HEK293 (cell line): Measurements from ENCODE around the gene TMEM145.

Experiments used
- CTCF ChIA-PET: fragments of 350-600 bp; formaldehyde crosslinking; extraction: SDS; loops from one replicate; lab custom pipeline; 2021; ENCODE audit warnings: antibody characterized with exemption; lab: Yijun Ruan, JAX
- POLR2A ChIA-PET: fragments of 300-600 bp; formaldehyde crosslinking; extraction: SDS; loops from one replicate; lab custom pipeline; 2020; ENCODE audit warnings: antibody characterized with exemption, inconsistent platforms; lab: Yijun Ruan, JAX
- H3K27ac ChIP-seq: fragments of 200-500 bp; sonication (Bioruptor generic); 2 replicates; pipeline ENCODE4 v1.5.1; 2014; ENCODE audit warnings: low read depth, low read length, control low read depth, inconsistent platforms; ENCODE audit errors: extremely low read depth
- H3K36me3 ChIP-seq, 2 experiments: fragments of 200-500 bp in 1 of 2; sonication (Bioruptor generic) in 1 of 2; 1 replicate in 1 of 2; 2 replicates in 1 of 2; pipeline ENCODE4 v1.5.1; 2014 to 2017; ENCODE audit warnings: inconsistent platforms in 2 of 2, low read length in 2 of 2; ENCODE audit not compliant: control insufficient read depth in 2 of 2, insufficient read depth in 1 of 2
- H3K4me1 ChIP-seq: fragments of 200-500 bp; sonication (Bioruptor generic); 2 replicates; pipeline ENCODE4 v1.5.1; 2014; ENCODE audit warnings: mild to moderate bottlenecking, low read length, inconsistent platforms; ENCODE audit not compliant: control insufficient read depth, insufficient read depth
- H3K4me3 ChIP-seq: 2 replicates; pipeline ENCODE4 v1.5.1; 2011; ENCODE audit warnings: low read depth, mild to moderate bottlenecking, control low read depth, low read length, moderate library complexity
- H3K9me3 ChIP-seq: fragments of 200-500 bp; sonication (Bioruptor generic); 2 replicates; pipeline ENCODE4 v1.5.1; 2014; ENCODE audit warnings: low read depth, low read length, inconsistent platforms; ENCODE audit not compliant: control insufficient read depth, insufficient read depth
- PRDM4 ChIP-seq: fragments of 450-650 bp; formaldehyde crosslinking; IDR thresholded peaks from 2 replicates; pipeline ENCODE4 v1.5.1; 2017; ENCODE audit warnings: missing biosample characterization, missing genetic modification characterization
- REST ChIP-seq: fragments of 450-650 bp; formaldehyde crosslinking; IDR thresholded peaks from 2 replicates; pipeline ENCODE4 v1.5.1; 2016; ENCODE audit warnings: missing biosample characterization, missing genetic modification characterization
- ZBTB1 ChIP-seq: fragments of 450-650 bp; formaldehyde crosslinking; IDR thresholded peaks from 2 replicates; pipeline ENCODE4 v1.5.1; 2016; ENCODE audit warnings: missing biosample characterization, missing genetic modification characterization
- ZIC2 ChIP-seq: fragments of 450-650 bp; formaldehyde crosslinking; IDR thresholded peaks from 2 replicates; pipeline ENCODE4 v1.5.1; 2016; ENCODE audit warnings: missing biosample characterization, missing genetic modification characterization
- ZNF140 ChIP-seq: fragments of 450-650 bp; formaldehyde crosslinking; IDR thresholded peaks from 2 replicates; pipeline ENCODE4 v1.5.1; 2016; ENCODE audit warnings: missing biosample characterization, missing genetic modification characterization
- ZNF169 ChIP-seq: fragments of 450-650 bp; formaldehyde crosslinking; IDR thresholded peaks from 2 replicates; pipeline ENCODE4 v1.5.1; 2016; ENCODE audit warnings: missing biosample characterization, missing genetic modification characterization
- ZNF19 ChIP-seq: fragments of 450-650 bp; formaldehyde crosslinking; IDR thresholded peaks from 2 replicates; pipeline ENCODE4; 2016; ENCODE audit warnings: missing biosample characterization, missing genetic modification characterization, low read depth
- ZNF280D ChIP-seq: fragments of 450-650 bp; formaldehyde crosslinking; IDR thresholded peaks from 2 replicates; pipeline ENCODE4 v1.5.1; 2016; ENCODE audit warnings: missing biosample characterization, missing genetic modification characterization
- ZNF341 ChIP-seq: fragments of 450-650 bp; formaldehyde crosslinking; IDR thresholded peaks from 2 replicates; pipeline ENCODE4; 2016; ENCODE audit warnings: low read depth, missing biosample characterization, missing genetic modification characterization
- ZNF37A ChIP-seq: fragments of 450-650 bp; IDR thresholded peaks from 2 replicates; pipeline ENCODE4 v1.5.1; 2018; ENCODE audit warnings: missing biosample characterization, missing genetic modification characterization
- ZNF391 ChIP-seq: fragments of 450-650 bp; formaldehyde crosslinking; IDR thresholded peaks from 2 replicates; pipeline ENCODE4 v1.5.1; 2016; ENCODE audit warnings: low read depth, missing biosample characterization, missing genetic modification characterization, borderline replicate concordance
- ZNF549 ChIP-seq: fragments of 450-650 bp; IDR thresholded peaks from 2 replicates; pipeline ENCODE4 v1.5.1; 2018; ENCODE audit warnings: missing biosample characterization, missing genetic modification characterization, mild to moderate bottlenecking, inconsistent platforms, moderate library complexity
- ZNF558 ChIP-seq: fragments of 450-650 bp; formaldehyde crosslinking; IDR thresholded peaks from 2 replicates; pipeline ENCODE4 v1.5.1; 2016; ENCODE audit warnings: missing biosample characterization, missing genetic modification characterization
- ZNF560 ChIP-seq: fragments of 450-650 bp; formaldehyde crosslinking; IDR thresholded peaks from 2 replicates; pipeline ENCODE4 v1.5.1; 2017; ENCODE audit warnings: missing biosample characterization, missing genetic modification characterization, borderline replicate concordance
- ZNF596 ChIP-seq: fragments of 450-650 bp; IDR thresholded peaks from 2 replicates; pipeline ENCODE4 v1.5.0; 2018; ENCODE audit warnings: missing biosample characterization, mild to moderate bottlenecking, missing genetic modification characterization, moderate library complexity
- ZNF664 ChIP-seq: fragments of 450-650 bp; formaldehyde crosslinking; IDR thresholded peaks from 2 replicates; pipeline ENCODE4 v1.5.1; 2016; ENCODE audit warnings: missing biosample characterization, missing genetic modification characterization
- ZSCAN30 ChIP-seq: fragments of 450-650 bp; IDR thresholded peaks from 2 replicates; pipeline ENCODE4 v1.5.1; 2018; ENCODE audit warnings: missing biosample characterization, mild to moderate bottlenecking, missing genetic modification characterization, moderate library complexity

TMEM145 gene

GRCh38 chr19:42370068-42370520 lies 57.0 kb downstream of the TMEM145 start:
- H3K36me3 ChIP-seq = peaks cover 37% of the 10 kb centered on the region in 2 experiments
- TF ChIP-seq ZNF664 (tag by site-specific recombination) (no peak), ZBTB1 (no peak), REST (tag by site-specific recombination) (no peak), ZNF341 (tag by site-specific recombination) (no peak), ZNF37A (tag by site-specific recombination) (no peak), ZNF391 (tag by site-specific recombination) (no peak), ZNF596 (tag by site-specific recombination) (no peak), ZNF169 (tag by site-specific recombination) (no peak), PRDM4 (tag by site-specific recombination) (no peak), ZNF19 (tag by site-specific recombination) (no peak), ZIC2 (tag by site-specific recombination) (no peak), ZNF140 (no peak), ZNF558 (tag by site-specific recombination) (no peak), ZNF280D (tag by site-specific recombination) (no peak), ZNF560 (tag by site-specific recombination) (no peak), ZNF549 (tag by site-specific recombination) (no peak), ZSCAN30 (tag by site-specific recombination) (no peak)
- H3K4me3 ChIP-seq = no peak overlapping the region
- no peaks in the 10 kb centered on the region for H3K9me3 ChIP-seq
- ChIA-PET POLR2A (interaction anchor here (1.4 to 2.4 kb wide), 2 partner anchors 26 to 42 kb away, joined by 3 to 11 read pairs; no protein-coding TSS in a partner anchor), CTCF (interaction anchor here (0.8 to 1.5 kb wide), 3 partner anchors 27 to 70 kb away, joined by 3 to 5 read pairs (median 3); no protein-coding TSS in a partner anchor)
- 0 out of 2 replicates have a peak, but pooled peaks cover 3% of the 10 kb centered on the region for H3K4me1 ChIP-seq
- no peak overlapping the region for H3K27ac ChIP-seq
